Inflammatory macrophage (primary cell): ENCODE results near the gene MAP4K4.
A peak's percentile ranks its signal among the peaks of the same experiment; 100 is the strongest.

ENCODE experiments used
- DNase-seq, 2 donors: peaks; one replicate each; pipeline ENCODE4 v3.0.0-alpha.2; 2020 to 2022

The MAP4K4 gene

DNA sequence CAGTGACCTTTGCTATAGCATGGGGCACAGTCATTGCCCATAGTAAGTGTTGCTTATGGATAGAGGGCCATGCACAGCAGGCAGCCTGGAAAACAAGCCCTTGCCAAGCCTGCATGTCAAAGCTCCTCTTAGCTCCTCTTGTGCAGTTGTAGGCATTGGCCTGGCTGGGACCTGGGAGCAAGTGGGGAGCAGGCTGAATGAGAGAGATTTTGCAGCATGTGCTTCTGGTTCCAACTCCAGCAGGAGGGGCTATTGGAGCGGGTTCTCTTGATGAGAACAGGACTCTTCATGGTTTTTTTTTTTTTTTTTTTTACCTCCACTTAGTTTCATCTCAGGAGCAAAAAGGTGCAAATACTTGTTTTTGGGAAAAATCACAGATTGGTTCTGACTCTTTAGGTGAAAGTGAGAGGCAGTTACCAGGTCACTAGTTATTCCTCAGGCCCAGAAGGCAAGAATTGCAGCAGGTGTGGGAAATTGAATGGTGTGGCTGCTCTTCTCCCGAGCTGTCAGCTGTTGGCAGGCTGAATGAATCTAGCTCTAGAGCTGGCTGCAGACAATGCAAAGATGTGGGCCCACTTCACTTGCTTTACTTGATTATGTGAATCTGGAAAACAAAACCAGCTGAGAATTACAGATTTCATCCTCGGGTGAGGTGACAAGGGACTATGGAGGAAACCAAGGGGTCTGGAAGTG is 95.9 kb downstream of the MAP4K4 start:
- DNase-seq, result no peak

DNA sequence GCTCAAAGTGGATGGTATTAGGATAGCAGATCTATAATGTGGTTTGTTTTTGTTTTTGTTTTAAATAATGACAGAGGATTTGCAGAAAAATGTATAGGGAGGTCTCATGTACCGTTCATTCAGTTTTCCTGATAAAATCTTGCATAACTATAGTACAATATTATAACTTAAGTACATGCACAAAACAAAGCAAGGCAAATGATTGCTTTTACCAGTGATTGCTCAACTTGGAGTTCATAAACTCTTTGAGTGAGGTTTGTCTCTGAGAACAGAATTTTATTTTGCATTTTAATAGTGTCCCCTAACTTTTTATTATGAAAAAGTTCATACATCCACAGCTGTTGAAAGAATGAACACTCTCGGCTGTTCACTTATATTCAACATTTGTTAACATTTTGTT is 96.6 kb downstream of the MAP4K4 start:
- DNase-seq, result no peak

DNA sequence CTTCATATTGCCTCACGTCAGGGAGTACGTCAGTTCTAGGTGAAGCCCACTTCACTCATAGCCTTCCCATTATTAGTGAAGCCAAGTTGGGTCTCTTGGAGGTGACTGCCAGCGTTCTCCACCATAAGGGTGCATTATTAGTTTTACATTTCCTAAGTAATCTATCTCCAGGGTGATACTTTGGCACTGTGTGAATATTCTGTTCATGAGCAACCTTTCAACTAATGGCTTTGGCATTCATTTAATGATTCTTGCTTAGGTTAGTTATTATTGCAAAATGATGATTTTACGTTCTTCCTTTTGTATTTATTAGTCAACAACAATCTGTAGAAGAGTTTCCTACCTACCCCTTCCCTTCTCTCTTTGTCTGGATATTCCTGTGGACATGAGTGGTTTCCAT is 97.5 kb downstream of the MAP4K4 start:
- no peak for DNase-seq

DNA sequence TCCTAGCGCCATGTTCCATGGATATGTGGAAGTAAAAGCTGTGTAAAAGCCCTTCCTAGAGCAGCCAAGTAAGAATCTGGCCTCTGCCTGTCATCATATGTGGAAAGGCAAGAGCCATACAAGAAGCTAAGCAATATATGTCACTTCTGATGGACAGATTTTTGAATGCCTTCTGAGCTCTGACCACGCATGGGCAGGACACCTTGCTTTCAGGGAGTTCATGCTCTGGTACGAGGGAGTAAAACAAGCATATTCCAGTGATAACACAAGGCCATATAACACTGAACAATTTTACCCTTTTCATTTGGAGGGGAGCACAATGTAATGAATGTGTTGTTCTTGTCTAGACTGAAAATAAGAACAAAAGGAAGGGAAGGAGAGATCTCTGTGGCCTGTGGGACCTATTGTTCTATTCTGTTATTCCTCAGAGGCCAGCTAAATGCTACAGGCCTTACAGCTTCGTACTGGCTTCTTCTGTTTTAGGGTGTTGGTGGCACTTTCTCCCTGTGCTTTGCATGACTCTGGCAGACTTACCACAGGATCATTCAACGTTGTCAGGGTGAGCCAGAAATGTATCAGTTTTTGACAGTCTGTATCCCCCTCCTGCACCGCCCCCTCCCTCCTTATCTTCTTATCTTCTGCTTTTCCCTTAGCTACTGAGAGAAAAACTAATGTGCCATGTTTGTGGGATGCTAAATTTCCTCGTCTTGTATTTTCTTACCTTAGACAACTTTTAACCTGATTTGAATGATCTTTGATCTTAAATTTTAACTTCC is 99.5 kb downstream of the MAP4K4 start:
- no peak for DNase-seq

DNA sequence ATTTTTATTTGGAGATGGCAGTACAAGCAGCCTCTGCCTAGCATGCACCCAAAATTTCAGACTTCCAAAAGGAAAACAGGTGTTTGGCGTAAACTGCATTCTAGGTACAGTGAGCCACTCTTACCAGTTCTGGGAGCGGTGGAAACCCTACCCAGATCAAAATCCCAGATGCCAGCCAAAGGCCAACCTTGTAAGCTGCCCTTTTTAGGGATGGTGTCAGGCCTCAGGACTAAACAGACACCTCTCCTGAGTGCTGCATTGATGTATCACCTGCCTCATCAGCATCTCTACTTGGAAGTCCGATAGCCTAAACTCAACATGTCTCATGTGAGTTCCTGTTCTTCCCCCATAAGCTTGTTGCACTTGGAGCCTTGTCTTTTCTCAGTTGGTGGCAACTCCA is 104.0 kb downstream of the MAP4K4 start:
- no peak for DNase-seq

DNA sequence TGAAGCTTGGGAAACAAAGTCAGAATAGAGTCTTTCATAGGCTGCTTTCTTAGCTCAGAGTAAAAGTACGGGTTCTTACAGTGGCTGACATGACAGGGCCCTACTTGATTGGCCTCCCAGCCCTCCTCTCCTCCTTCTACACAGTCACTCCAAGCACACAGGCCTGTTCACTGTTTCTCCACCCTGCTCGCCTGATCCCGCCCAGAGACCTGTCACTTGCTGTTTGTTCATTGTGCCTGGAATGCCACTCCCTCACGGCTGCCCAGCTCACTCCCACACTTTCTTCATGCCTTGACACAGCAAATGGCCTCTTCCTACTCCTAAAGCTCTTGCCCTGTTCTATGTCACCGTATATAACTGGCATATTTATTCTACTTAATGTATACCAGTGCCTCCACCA is 104.8 kb downstream of the MAP4K4 start:
- peak in 1 of 2 donors; percentile 6 for DNase-seq

DNA sequence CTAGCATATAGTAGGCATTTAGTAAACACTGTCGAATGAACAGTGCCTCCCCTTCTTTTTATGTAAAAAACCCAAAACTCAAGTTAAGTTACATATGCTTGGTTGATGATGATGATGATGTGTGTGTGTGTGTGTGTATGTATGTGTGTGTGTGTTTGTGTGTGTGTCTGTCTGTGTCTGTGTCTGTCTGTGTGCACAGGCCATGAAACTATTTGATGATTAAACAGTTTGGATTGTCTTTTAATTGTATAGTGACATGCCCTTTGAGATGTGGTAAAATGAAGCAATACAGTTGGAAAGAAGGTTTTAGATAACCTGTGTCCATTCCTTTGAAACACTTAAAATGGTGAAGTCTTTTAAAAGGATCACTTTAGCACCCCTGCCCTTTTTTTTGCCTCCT is 105.6 kb downstream of the MAP4K4 start:
- DNase-seq, result no peak

DNA sequence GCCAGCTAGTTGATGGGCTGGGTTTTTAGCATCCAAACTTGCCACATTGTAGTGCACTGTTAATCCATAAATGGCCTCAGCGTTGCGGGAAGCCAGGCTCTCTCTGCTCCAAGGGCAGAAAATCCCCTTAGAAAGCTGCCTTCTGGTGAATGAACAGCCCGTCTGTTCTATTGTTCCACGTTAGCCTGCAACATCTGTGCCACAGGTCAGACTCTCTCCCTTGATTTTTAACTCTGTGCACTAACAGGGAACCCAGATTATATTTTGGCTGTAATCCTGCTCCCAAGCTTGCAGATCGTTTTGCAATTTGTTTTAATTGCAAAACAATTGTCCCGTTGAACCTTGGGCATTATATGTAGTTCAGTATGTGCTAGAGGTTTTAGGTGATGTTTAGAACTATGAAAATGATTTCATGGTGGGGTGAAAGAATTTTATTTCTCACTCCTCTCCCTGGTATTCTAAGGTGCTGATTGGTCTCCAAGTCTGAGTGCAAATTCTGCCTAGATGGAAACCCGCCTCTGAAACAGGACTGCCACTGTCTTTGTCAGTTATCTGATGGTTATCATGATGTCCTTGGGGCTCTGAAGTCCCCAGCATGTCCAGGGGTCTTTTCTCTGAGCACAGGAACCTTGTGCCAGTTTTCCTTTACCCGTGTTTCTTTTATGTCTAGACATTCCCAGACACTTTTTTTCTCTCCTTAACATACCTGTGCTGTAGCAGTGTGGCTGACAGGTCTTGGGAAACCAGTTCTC is 106.6 kb downstream of the MAP4K4 start:
- DNase-seq, result no peak

DNA sequence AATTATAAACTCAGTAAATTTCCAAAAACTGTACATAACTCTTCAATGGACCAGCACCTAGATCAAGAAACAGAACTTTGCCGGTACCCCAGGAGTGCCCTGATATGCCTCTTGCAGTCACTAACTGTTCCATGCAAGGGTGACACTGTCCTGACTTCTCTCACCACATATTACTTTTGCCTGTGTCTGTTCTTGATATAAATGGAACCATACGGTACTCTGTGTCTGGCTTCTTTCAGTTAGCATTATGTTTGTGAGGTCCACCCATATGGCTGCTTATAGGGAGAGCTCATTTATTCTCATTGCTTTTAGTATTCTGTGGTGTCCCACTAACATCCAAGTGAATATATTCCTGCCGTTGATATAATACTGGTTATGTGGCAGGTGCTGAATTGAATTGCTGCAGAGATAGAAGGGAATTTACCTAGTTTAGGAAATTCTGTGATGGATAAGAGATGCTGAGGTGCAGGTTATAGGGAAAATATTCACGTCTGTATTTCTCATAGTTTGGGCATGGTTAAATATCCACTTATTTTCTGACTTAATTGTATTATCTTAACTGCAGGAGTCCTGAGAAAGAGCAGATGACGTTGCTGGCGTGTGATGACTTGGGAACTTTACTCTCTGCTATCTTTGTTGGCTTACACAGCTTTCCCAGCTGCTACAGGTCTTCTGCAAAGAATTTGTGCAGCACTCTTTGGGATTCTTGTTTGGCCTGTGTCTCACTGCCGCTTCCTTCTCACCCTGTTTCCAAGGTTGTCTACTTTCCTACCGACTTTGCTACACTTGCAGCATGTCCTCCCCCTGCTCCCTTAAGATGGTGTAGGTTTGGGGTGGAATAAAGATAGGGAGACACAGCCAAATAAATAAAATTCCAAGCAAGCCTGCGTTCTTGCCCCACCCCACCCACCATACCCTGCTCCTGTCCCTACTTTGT is 107.9 kb downstream of the MAP4K4 start:
- DNase-seq, result no peak

DNA sequence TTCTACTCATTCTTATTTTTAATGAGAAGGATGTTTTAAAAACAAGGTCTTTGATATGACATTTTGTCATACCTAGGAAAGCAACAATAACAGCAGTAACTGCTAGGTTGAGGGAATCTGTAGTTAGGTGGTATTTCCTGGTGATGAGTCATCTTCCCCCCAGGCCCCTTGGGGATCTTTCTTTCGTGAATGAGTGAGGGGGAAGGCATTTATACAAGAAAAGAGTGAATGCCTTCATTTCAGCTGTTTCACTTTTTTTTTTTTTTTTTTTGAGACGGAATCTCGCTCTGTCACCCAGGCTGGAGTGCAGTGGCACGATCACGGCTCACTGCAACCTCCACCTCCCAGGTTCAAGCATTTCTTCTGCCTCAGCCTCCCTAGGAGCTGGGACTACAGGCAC is 108.6 kb downstream of the MAP4K4 start:
- no peak for DNase-seq

DNA sequence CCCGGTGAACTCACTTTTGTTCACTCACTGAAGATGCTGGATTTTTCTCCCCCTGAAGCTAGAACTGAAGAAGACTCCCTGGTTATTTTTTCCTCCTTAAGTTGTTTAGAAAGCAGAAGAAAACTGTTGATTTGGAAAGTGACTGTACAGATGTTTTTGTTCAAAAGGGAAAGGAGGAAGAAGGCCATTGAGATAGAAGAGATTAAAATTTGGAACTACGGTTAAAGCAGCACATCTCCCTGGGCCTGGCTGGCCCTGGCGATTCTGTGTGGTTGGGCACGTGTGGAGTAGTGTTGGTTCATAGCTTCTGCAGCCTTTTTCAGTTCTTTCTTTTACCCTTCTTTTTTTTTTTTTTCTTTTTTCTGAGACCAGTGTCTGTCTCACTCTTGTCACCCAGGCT is 109.2 kb downstream of the MAP4K4 start:
- DNase-seq, result peak in 1 of 2 donors; percentile 29

DNA sequence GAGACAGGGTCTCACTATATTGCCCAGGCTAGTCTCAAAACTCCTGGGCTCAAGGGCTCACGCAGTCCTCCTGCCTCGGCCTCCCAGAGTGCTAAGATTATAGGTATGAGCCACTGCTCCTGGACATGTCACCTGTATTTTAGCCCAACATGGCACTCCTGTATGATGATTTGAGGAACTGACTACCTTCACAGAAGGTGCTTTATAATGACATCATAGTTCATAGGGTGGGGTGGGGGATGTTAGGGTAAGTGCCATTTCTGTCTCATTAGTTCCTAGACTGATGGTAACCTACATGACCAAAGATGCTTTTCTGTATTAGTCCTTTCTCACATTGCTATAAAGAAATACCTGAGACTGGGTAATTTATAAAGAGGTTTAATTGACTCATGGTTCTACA is 109.7 kb downstream of the MAP4K4 start:
- DNase-seq, result no peak

DNA sequence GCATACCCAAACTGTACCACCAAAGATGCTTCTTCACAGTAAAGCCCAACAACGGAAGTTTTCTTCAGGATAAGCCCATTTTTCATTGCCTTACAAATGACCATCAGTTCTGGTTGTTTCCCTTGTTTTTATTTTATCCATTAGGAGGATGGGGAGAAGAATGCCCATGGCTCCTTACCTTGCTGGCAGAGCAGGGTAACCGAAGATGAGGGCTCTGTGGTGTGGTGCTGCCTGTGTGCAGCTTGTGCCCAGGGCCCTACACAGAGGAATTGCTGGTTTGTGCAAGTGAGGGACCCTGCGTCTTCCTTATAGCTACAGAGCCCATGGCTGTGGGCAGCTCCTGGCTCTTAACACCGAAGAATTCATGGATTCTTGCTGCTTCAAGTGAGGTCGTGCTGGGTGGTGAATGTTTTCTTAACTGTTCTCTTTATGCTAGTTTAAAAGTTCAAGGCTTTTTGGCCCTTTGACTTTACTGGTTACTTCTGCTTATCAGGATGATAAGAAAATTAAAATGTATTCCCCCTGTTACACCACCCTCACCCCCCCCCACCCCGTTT is 110.6 kb downstream of the MAP4K4 start:
- DNase-seq, result no peak

DNA sequence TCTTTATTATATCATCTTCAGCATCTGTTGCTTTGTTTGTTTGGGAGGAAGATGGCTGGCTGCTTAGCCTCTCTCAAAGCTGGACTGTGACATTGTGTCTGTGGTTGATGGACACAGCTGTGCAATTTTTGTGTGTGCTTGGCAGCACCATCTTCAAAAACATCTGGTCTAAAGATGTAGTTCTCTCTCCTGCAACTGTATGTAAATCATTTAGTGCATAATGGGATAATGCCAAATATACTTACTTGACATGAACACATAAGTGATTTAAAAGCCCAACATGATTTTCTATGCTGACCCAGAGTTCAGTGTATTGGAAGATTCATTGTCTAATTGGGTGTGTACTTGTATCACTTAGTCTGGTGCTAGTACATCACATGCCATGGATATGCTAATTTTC is 112.2 kb downstream of the MAP4K4 start:
- DNase-seq, result no peak

DNA sequence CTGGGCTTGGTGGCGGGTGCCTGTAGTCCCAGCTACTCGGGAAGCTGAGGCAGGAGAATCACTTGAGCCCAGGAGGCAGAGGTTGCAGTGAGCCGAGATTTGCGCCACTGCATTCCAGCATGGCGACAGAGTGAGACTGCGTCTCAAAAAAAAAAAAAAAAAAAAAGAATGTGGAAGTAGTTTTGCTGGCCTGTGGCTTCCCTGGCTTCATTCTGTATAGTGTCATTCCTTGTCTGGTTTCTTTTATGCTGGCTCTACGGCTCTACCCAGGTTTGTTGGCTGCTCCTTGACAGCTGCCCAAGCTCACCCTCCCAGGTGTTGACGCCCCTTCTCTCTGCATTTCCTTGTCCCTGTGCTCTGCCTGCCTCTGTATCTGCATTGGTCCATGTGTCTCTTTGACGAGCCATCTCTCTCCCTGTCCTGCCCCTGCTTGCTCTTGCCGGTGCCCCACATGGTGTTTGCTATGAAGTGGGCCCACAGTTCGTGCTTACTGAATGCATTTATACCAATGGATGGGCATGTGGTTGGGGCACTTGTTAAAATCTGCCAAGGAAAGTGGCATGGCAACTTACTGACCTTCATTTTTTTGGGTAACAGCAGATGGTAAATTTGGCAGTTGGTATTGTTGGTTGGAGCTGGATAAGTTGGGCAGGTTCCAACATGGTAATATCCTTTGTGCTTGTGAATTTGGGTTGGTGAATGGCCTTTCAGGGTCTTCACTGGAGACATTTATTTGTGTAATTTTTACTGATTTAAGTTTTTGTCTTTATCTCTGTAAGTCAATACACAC is 113.9 kb downstream of the MAP4K4 start:
- no peak for DNase-seq

DNA sequence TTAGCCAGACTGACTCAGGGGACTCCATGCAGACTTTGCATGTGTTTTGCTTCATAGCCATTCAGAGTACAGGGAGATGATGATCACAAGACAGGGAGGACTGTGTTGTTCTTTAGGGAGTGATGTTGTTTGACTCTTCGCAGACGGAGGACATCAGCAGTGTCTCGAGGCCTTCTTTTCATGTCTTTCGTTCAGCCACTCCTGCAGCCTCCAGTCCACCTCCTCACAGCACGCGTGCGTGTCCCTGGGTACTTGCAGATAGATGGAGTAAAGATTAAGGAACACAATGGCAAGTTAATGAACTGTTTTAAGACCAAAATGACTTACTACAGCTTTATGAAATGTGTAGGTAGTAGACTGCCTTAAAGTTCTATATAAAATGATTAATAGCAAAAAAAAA is 114.7 kb downstream of the MAP4K4 start:
- DNase-seq, result no peak

DNA sequence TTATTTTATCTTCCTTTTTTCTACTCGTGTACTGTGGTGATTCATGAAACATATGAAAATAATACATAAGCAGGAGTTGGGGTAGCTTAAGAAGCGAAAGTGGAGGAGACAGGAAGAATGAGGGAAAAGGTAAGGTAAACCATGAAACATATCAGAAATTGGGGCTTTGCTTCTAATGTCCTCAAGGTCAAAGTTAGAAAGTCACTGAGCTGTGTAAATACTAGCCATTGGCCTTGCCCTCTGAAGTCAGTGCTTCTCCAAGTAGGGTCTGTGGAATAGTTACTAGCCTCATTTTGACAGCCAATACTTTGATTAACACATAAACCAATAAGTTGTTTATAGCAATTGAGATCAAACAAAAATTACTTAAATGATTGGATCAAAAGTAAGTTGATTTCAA is 117.2 kb downstream of the MAP4K4 start:
- DNase-seq, result no peak

DNA sequence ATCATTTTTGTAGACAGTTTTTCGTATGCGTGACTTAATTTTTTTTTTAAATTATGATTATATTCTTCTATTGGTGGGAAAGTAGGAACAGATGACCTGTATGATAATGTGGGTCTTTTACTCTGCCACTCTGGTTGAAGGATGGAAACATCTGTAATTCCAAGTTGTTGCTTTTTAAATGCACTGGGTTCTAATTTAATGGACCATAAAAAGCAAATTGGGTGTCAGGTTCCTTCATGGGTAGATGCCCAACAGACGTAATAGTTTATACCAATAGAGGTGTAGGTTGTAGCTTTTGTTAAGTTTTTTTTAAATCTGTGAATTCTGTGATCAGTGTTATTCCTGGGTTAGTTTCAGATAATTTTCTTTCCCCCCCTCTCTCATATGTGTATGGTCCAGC is 117.6 kb downstream of the MAP4K4 start:
- no peak for DNase-seq

DNA sequence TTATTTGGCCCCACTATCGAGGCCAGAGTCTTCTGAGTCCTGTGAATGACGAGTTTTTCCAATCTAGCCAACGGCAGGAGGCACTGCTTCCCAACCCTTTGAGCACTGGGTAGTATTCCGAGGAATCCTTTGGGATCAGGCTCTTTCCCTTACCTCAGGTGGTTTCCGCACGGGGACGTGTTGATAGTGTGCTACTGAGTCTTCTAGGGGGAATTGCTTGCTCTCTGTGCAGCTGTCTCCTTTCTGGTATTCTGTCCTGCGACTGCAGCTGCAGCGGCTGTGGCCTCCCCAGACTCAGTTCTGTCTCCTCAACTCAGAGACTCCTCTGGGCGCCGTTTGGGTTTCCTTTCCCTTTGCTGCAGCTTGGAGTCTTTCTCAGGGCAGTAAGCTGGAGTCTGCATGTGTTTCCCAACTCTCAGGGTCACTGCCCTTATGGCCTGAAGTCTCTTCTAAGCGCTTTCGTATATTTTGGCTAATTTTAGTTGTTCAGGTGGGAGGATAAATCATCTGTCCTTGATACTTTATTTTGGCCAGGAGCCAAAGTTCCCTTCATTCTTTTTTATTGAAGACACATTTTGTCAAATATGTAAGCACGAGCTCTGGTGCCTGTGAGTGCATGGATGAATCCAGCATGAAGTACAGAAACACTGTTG is 118.4 kb downstream of the MAP4K4 start:
- DNase-seq, result no peak

DNA sequence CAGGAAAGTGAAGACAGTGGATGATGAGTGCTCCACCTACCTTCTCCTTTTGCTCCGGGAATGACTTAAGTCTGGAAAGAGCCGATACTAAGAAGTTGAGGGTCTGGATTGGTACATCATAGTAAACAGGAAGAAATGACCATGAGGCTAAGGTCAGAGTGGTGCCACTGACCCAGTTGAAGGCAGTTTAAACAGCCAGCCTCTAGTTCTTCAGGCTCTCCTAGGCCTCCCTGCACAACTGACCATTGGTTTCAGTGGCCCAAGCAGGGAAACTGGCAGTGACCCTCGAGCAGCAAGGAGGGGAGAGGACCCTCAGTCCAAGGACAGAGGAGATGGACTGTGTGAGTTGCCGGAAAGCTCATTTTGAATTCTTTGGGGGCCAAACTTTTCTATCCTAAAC is 119.1 kb downstream of the MAP4K4 start:
- no peak for DNase-seq

DNA sequence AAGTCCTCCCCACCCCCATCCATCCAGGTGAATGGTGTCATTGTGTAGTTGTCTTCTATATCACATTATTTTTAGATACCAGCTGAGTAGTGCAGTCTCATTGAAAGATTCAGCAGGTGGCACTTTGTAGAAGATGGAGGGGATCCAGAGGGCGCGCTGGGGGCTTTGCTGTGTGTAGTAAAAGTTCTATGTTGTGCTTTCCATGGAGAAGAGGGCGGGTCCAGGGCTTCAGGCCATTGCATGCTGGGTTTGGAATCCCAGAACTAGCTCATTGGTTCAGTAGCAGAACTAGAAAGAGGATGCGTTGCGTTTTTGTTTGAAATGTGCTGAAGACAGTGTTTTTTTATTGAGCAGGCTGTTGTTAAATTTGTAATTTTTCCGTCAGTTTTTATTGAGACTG is 120.0 kb downstream of the MAP4K4 start:
- DNase-seq, result no peak
